Transverse colon (tissue), 3 donors: Measurements from ENCODE around the gene NAB2.

Experiments used
- CTCF ChIP-seq, 5 experiments: fragments of 200-600 bp in 3 of 5; fragments of 450-650 bp in 2 of 5; sonication (generic) in 3 of 5; IDR thresholded peaks; 1 replicate in 2 of 5; 2 replicates in 3 of 5; pipeline ENCODE4 v1.5.1; 2016 to 2017; ENCODE audit warnings: antibody characterized with exemption in 5 of 5, inconsistent platforms in 3 of 5, mild to moderate bottlenecking in 2 of 5, moderate library complexity in 1 of 5
- EP300 ChIP-seq: sonication (generic); formaldehyde crosslinking; IDR thresholded peaks from one replicate; pipeline ENCODE4 v1.6.1; 2017; ENCODE audit warnings: antibody characterized with exemption, low read depth
- POLR2A ChIP-seq: fragments of 450-650 bp; IDR thresholded peaks from one replicate; pipeline ENCODE4 v1.6.1; 2016; ENCODE audit warnings: antibody characterized with exemption, mild to moderate bottlenecking, moderate library complexity

- TF ChIP-seq POLR2A (no peak), CTCF (IDR thresholded peaks at IDR 0.05) (no peak), EP300 (no peak)
Observed at GRCh38 chr12:57126561-57126960, 37.6 kb downstream of the NAB2 start.
